Prostate gland (tissue), 2 donors: ENCODE results near the gene STXBP6.

Experiments
- POLR2AphosphoS5 ChIP-seq: sonication (generic); formaldehyde crosslinking; IDR thresholded peaks from one replicate; pipeline ENCODE4 v1.6.1; 2017; ENCODE audit warnings: antibody characterized with exemption
- TF ChIP-seq, protein P1 (sequence below), 4 experiments: fragments of 200-600 bp in 2 of 4; fragments of 450-650 bp in 2 of 4; sonication (generic) in 2 of 4; IDR thresholded peaks; 1 replicate in 3 of 4; 2 replicates in 1 of 4; pipeline ENCODE4 v1.5.1; 2016 to 2019; ENCODE audit warnings: antibody characterized with exemption in 4 of 4, mild to moderate bottlenecking in 2 of 4, moderate library complexity in 2 of 4

DNA sequence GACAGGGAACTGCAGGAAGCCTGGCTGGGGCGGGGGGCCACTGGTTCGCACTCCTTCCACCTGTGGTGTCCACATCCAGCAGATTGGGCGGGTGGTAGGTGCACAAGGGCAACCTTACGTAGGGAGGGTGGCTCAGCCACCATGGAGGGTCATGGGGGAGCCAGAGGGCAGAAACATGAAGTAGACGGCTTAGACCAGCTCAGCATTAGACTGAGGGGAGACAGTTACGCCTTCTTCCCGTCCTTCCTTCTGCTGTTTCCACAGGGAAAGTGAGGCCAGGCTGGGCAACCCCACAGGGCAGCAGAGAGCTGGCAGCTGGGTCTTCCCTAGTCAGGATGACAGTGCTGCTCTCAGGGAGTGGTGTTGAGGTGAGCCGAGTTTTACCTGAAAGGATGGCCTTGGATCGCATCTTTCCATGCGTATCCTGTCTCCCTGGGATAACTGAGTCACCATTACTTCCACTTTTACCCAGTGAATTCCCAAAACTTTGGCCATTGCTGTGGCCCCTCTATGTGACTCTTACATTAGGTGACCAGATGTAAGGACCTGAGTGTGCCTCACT lies 245.9 kb downstream of the STXBP6 start:
- TF ChIP-seq, protein P1, sequence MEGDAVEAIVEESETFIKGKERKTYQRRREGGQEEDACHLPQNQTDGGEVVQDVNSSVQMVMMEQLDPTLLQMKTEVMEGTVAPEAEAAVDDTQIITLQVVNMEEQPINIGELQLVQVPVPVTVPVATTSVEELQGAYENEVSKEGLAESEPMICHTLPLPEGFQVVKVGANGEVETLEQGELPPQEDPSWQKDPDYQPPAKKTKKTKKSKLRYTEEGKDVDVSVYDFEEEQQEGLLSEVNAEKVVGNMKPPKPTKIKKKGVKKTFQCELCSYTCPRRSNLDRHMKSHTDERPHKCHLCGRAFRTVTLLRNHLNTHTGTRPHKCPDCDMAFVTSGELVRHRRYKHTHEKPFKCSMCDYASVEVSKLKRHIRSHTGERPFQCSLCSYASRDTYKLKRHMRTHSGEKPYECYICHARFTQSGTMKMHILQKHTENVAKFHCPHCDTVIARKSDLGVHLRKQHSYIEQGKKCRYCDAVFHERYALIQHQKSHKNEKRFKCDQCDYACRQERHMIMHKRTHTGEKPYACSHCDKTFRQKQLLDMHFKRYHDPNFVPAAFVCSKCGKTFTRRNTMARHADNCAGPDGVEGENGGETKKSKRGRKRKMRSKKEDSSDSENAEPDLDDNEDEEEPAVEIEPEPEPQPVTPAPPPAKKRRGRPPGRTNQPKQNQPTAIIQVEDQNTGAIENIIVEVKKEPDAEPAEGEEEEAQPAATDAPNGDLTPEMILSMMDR (IDR thresholded peaks at IDR 0.05), result no peak
- TF ChIP-seq POLR2AphosphoS5, result no peak
